Measurements from ENCODE around the gene MAG. TPM values are rescaled to one million over a fixed set of nuclear protein-coding genes. Genes with fewer than 3 reads are reported as not detected.

The MAG gene
- total and polyA plus RNA-seq, 10 of the 15 experiments (the other 5 are each of a cell fraction or from before 2014, with no cell fraction given): 0.03 to 0.82 (median 0.17) TPM; not detected in 2

GRCh38 chr19:35328851-35329285 is 36.9 kb downstream of the MAG start, which contains the start of gene CD22 (continued):
- TF ChIP-seq SIX5 (IDR thresholded peaks at IDR 0.05; ENCODE audit: low read depth, low read length, severe bottlenecking) (no peak), EP300 (IDR thresholded peaks at IDR 0.05; ENCODE audit: borderline replicate concordance in 1 of 2, control insufficient read depth in 1 of 2, low read depth in 2 of 2, low read length in 2 of 2) (no peak), STAT3 (IDR thresholded peaks at IDR 0.05; ENCODE audit: low read depth, low read length) (no peak), REST (IDR thresholded peaks at IDR 0.05; ENCODE audit: low read depth, low read length) (0 out of 2 replicates have a peak, but pooled peaks have one; percentile 28), SMAD1 (IDR thresholded peaks at IDR 0.05; ENCODE audit: low read depth, partially characterized antibody) (peak; percentile 88), RBBP5 (conservative IDR thresholded peaks at IDR 0.05) (no peak), IKZF1 (conservative IDR thresholded peaks at IDR 0.05) (peak; percentile 58; the same call in 1 of the 2 replicates), PAX8 (IDR thresholded peaks at IDR 0.05) (no peak), E4F1 (IDR thresholded peaks at IDR 0.05; ENCODE audit: borderline replicate concordance, partially characterized antibody) (no peak), MEF2B (IDR thresholded peaks at IDR 0.05; ENCODE audit: partially characterized antibody, poor library complexity, severe bottlenecking) (peak; percentile 56), TCF3 (IDR thresholded peaks at IDR 0.05; ENCODE audit: borderline replicate concordance, insufficient read depth, low read depth, low read length) (no peak), NRF1 (conservative IDR thresholded peaks at IDR 0.05; ENCODE audit: low read depth, low read length) (no peak), ZBED1 (IDR thresholded peaks at IDR 0.05; ENCODE audit: borderline replicate concordance) (peak; percentile 64; the same call in 1 of the 2 replicates), PBX3 (IDR thresholded peaks at IDR 0.05; ENCODE audit: insufficient replicate concordance, low read depth, low read length) (no peak), E2F4 (IDR thresholded peaks at IDR 0.05; ENCODE audit: low read depth, low read length) (no peak), ELK1 (IDR thresholded peaks at IDR 0.05; ENCODE audit: low read depth, low read length) (no peak), MTA3 (IDR thresholded peaks at IDR 0.05; ENCODE audit: borderline replicate concordance, low read length) (no peak), ATF3 (IDR thresholded peaks at IDR 0.05; ENCODE audit: borderline replicate concordance, extremely low read depth, low read depth, low read length) (no peak), GATAD2B (conservative IDR thresholded peaks at IDR 0.05; ENCODE audit: low read depth) (no peak; the same call in 1 of the 2 replicates), HDAC2 (IDR thresholded peaks at IDR 0.05) (no peak)

Data from GM12878 (cell line).